ENCODE measurements around the gene EYA4.

The EYA4 gene

GRCh38 chr6:133244519-133244918 is 3.4 kb downstream of the EYA4 start:
- H3K4me3 ChIP-seq (ENCODE audit: low read depth in 1 of 2, low read length in 2 of 2) = no peak overlapping the region

GRCh38 chr6:133245007-133245406 is 3.9 kb downstream of the EYA4 start:
- Histone ChIP-seq H3K27me3 (ENCODE audit: control insufficient read depth in 1 of 2, insufficient read depth in 2 of 2, low read length in 2 of 2) (peaks cover 13 to 32% of the 10 kb centered on the region in 2 donors), H3K36me3 (ENCODE audit: insufficient read depth, low read length) (no peaks in the 10 kb centered on the region), H3K27ac (ENCODE audit: low read depth, low read length) (no peak overlapping the region), H3K9me3 (ENCODE audit: low read length) (no peaks in the 10 kb centered on the region), H3K4me3 (ENCODE audit: low read depth in 1 of 2, low read length in 2 of 2) (no peak overlapping the region), H3K4me1 (ENCODE audit: insufficient read depth, low read length) (peaks cover 13% of the 10 kb centered on the region), H3K9ac (ENCODE audit: low read length) (no peak overlapping the region)

More at GRCh38 chr6:133244519-133244918, 3.4 kb downstream of the EYA4 start:
- Histone ChIP-seq H3K27me3 (ENCODE audit: control insufficient read depth in 1 of 2, insufficient read depth in 2 of 2, low read length in 2 of 2) (peaks cover 13 to 32% of the 10 kb centered on the region in 2 donors), H3K27ac (ENCODE audit: low read depth, low read length) (no peak overlapping the region), H3K9me3 (ENCODE audit: low read length) (no peaks in the 10 kb centered on the region), H3K36me3 (ENCODE audit: insufficient read depth, low read length) (no peaks in the 10 kb centered on the region), H3K4me1 (ENCODE audit: insufficient read depth, low read length) (peaks cover 13% of the 10 kb centered on the region), H3K9ac (ENCODE audit: low read length) (no peak overlapping the region)

- no peak overlapping the region for H3K27ac ChIP-seq (ENCODE audit: low read depth, low read length)
- peaks cover 13% of the 10 kb centered on the region for H3K4me1 ChIP-seq (ENCODE audit: insufficient read depth, low read length)
- H3K36me3 ChIP-seq (ENCODE audit: insufficient read depth, low read length) = no peaks in the 10 kb centered on the region
- H3K9ac ChIP-seq (ENCODE audit: low read length) = no peak overlapping the region
- no peaks in the 10 kb centered on the region for H3K9me3 ChIP-seq (ENCODE audit: low read length)
- peaks cover 13 to 30% of the 10 kb centered on the region in 2 donors for H3K27me3 ChIP-seq (ENCODE audit: control insufficient read depth in 1 of 2, insufficient read depth in 2 of 2, low read length in 2 of 2)
- H3K4me3 ChIP-seq (ENCODE audit: low read depth in 1 of 2, low read length in 2 of 2) = no peak overlapping the region
Observed at GRCh38 chr6:133245422-133245903, 4.3 kb downstream of the EYA4 start.

GRCh38 chr6:133247581-133247980 is 6.4 kb downstream of the EYA4 start:
- H3K36me3 ChIP-seq (ENCODE audit: insufficient read depth, low read length) = no peaks in the 10 kb centered on the region
- H3K4me1 ChIP-seq (ENCODE audit: insufficient read depth, low read length) = peaks cover 6% of the 10 kb centered on the region
- H3K9me3 ChIP-seq (ENCODE audit: low read length) = no peaks in the 10 kb centered on the region
- H3K27ac ChIP-seq (ENCODE audit: low read depth, low read length) = no peak overlapping the region
- no peak overlapping the region for H3K4me3 ChIP-seq (ENCODE audit: low read depth in 1 of 2, low read length in 2 of 2)
- H3K9ac ChIP-seq (ENCODE audit: low read length) = no peak overlapping the region
- peaks cover 8 to 11% of the 10 kb centered on the region in 2 donors for H3K27me3 ChIP-seq (ENCODE audit: control insufficient read depth in 1 of 2, insufficient read depth in 2 of 2, low read length in 2 of 2)

- no peaks in the 10 kb centered on the region for H3K4me1 ChIP-seq (ENCODE audit: insufficient read depth, low read length)
- H3K36me3 ChIP-seq (ENCODE audit: insufficient read depth, low read length) = no peaks in the 10 kb centered on the region
- no peak overlapping the region for H3K4me3 ChIP-seq (ENCODE audit: low read depth in 1 of 2, low read length in 2 of 2)
- H3K9me3 ChIP-seq (ENCODE audit: low read length) = no peaks in the 10 kb centered on the region
- no peak overlapping the region for H3K27ac ChIP-seq (ENCODE audit: low read depth, low read length)
- H3K9ac ChIP-seq (ENCODE audit: low read length) = no peak overlapping the region
- peaks cover 0 to 2% of the 10 kb centered on the region in 2 donors for H3K27me3 ChIP-seq (ENCODE audit: control insufficient read depth in 1 of 2, insufficient read depth in 2 of 2, low read length in 2 of 2)
Observed at GRCh38 chr6:133248241-133249001, 7.3 kb downstream of the EYA4 start.

GRCh38 chr6:133251688-133252087 is 10.5 kb downstream of the EYA4 start:
- Histone ChIP-seq H3K9me3 (ENCODE audit: low read length) (no peaks in the 10 kb centered on the region), H3K27ac (ENCODE audit: low read depth, low read length) (no peak overlapping the region), H3K9ac (ENCODE audit: low read length) (no peak overlapping the region), H3K4me3 (ENCODE audit: low read depth in 1 of 2, low read length in 2 of 2) (no peak overlapping the region), H3K4me1 (ENCODE audit: insufficient read depth, low read length) (no peaks in the 10 kb centered on the region), H3K27me3 (ENCODE audit: control insufficient read depth in 1 of 2, insufficient read depth in 2 of 2, low read length in 2 of 2) (no peaks in the 10 kb centered on the region), H3K36me3 (ENCODE audit: insufficient read depth, low read length) (no peaks in the 10 kb centered on the region)

GRCh38 chr6:133254552-133255228 is 13.5 kb downstream of the EYA4 start:
- Histone ChIP-seq H3K9ac (ENCODE audit: low read length) (no peak overlapping the region), H3K9me3 (ENCODE audit: low read length) (no peaks in the 10 kb centered on the region), H3K27ac (ENCODE audit: low read depth, low read length) (no peak overlapping the region), H3K4me3 (ENCODE audit: low read depth in 1 of 2, low read length in 2 of 2) (no peak overlapping the region), H3K27me3 (ENCODE audit: control insufficient read depth in 1 of 2, insufficient read depth in 2 of 2, low read length in 2 of 2) (no peaks in the 10 kb centered on the region), H3K36me3 (ENCODE audit: insufficient read depth, low read length) (no peaks in the 10 kb centered on the region), H3K4me1 (ENCODE audit: insufficient read depth, low read length) (no peaks in the 10 kb centered on the region)

GRCh38 chr6:133257545-133258105 is 16.5 kb downstream of the EYA4 start:
- Histone ChIP-seq H3K4me3 (ENCODE audit: low read depth in 1 of 2, low read length in 2 of 2) (no peak overlapping the region), H3K9me3 (ENCODE audit: low read length) (no peaks in the 10 kb centered on the region), H3K27ac (ENCODE audit: low read depth, low read length) (no peak overlapping the region), H3K9ac (ENCODE audit: low read length) (no peak overlapping the region), H3K4me1 (ENCODE audit: insufficient read depth, low read length) (no peaks in the 10 kb centered on the region), H3K27me3 (ENCODE audit: control insufficient read depth in 1 of 2, insufficient read depth in 2 of 2, low read length in 2 of 2) (no peaks in the 10 kb centered on the region), H3K36me3 (ENCODE audit: insufficient read depth, low read length) (no peaks in the 10 kb centered on the region)

GRCh38 chr6:133259561-133259960 is 18.4 kb downstream of the EYA4 start:
- Histone ChIP-seq H3K4me3 (ENCODE audit: low read depth in 1 of 2, low read length in 2 of 2) (no peak overlapping the region), H3K9me3 (ENCODE audit: low read length) (no peaks in the 10 kb centered on the region), H3K4me1 (ENCODE audit: insufficient read depth, low read length) (no peaks in the 10 kb centered on the region), H3K27ac (ENCODE audit: low read depth, low read length) (no peak overlapping the region), H3K9ac (ENCODE audit: low read length) (no peak overlapping the region), H3K27me3 (ENCODE audit: control insufficient read depth in 1 of 2, insufficient read depth in 2 of 2, low read length in 2 of 2) (no peaks in the 10 kb centered on the region), H3K36me3 (ENCODE audit: insufficient read depth, low read length) (no peaks in the 10 kb centered on the region)

- no peaks in the 10 kb centered on the region for H3K36me3 ChIP-seq (ENCODE audit: insufficient read depth, low read length)
- H3K9me3 ChIP-seq (ENCODE audit: low read length) = no peaks in the 10 kb centered on the region
- no peak overlapping the region for H3K9ac ChIP-seq (ENCODE audit: low read length)
Observed at GRCh38 chr6:133262804-133263203, 21.6 kb downstream of the EYA4 start.

GRCh38 chr6:133265066-133265465 is 23.9 kb downstream of the EYA4 start:
- H3K27me3 ChIP-seq (ENCODE audit: control insufficient read depth in 1 of 2, insufficient read depth in 2 of 2, low read length in 2 of 2) = no peaks in the 10 kb centered on the region
- H3K4me1 ChIP-seq (ENCODE audit: insufficient read depth, low read length) = no peaks in the 10 kb centered on the region
- H3K9me3 ChIP-seq (ENCODE audit: low read length) = no peaks in the 10 kb centered on the region
- no peaks in the 10 kb centered on the region for H3K36me3 ChIP-seq (ENCODE audit: insufficient read depth, low read length)
- H3K4me3 ChIP-seq (ENCODE audit: low read depth in 1 of 2, low read length in 2 of 2) = no peak overlapping the region
- H3K27ac ChIP-seq (ENCODE audit: low read depth, low read length) = no peak overlapping the region
- no peak overlapping the region for H3K9ac ChIP-seq (ENCODE audit: low read length)

More at GRCh38 chr6:133262804-133263203, 21.6 kb downstream of the EYA4 start:
- no peak overlapping the region for H3K4me3 ChIP-seq (ENCODE audit: low read depth in 1 of 2, low read length in 2 of 2)
- H3K27me3 ChIP-seq (ENCODE audit: control insufficient read depth in 1 of 2, insufficient read depth in 2 of 2, low read length in 2 of 2) = no peaks in the 10 kb centered on the region
- H3K4me1 ChIP-seq (ENCODE audit: insufficient read depth, low read length) = no peaks in the 10 kb centered on the region
- no peak overlapping the region for H3K27ac ChIP-seq (ENCODE audit: low read depth, low read length)

Data from muscle layer of colon (tissue), 2 donors.